Transverse colon (tissue), 4 donors: ENCODE results near the gene HMGCS2. TPM values are rescaled to one million over a fixed set of nuclear protein-coding genes. Genes with fewer than 3 reads are reported as not detected.

Experiments used
- DNase-seq: peaks from one replicate; pipeline ENCODE4 v3.0.0-alpha.2; 2019
- H3K27ac ChIP-seq, 4 donors: fragments of 200-600 bp; sonication (generic); 2 replicates each; pipeline ENCODE4 v1.5.1; 2016 to 2018; ENCODE audit warnings: inconsistent platforms in 4 of 4
- H3K27me3 ChIP-seq: fragments of 200-600 bp; sonication (generic); 2 replicates; pipeline ENCODE4 v1.5.1; 2017; ENCODE audit warnings: inconsistent platforms
- H3K36me3 ChIP-seq, 4 donors: fragments of 200-600 bp; sonication (generic); 2 replicates each; pipeline ENCODE4 v1.5.1; 2017 to 2019; ENCODE audit warnings: inconsistent platforms in 4 of 4
- H3K4me1 ChIP-seq, 4 donors: fragments of 200-600 bp; sonication (generic); 2 replicates each; pipeline ENCODE4 v1.5.1; 2017 to 2020; ENCODE audit warnings: inconsistent platforms in 4 of 4
- H3K4me3 ChIP-seq, 4 donors: fragments of 200-600 bp; sonication (generic); 1 replicate in 1 of 4; 2 replicates in 3 of 4; pipeline versions ENCODE4 v1.5.1 to v1.6.1; 2017 to 2019; ENCODE audit warnings: inconsistent platforms in 4 of 4
- H3K9me3 ChIP-seq, 2 donors: fragments of 200-600 bp; sonication (generic); 2 replicates each; pipeline ENCODE4 v1.5.1; 2017 to 2019; ENCODE audit warnings: inconsistent platforms in 2 of 2
- EP300 ChIP-seq: sonication (generic); formaldehyde crosslinking; IDR thresholded peaks from one replicate; pipeline ENCODE4 v1.6.1; 2017; ENCODE audit warnings: antibody characterized with exemption, low read depth
- POLR2A ChIP-seq: fragments of 450-650 bp; IDR thresholded peaks from one replicate; pipeline ENCODE4 v1.6.1; 2016; ENCODE audit warnings: antibody characterized with exemption, mild to moderate bottlenecking, moderate library complexity
- POLR2AphosphoS5 ChIP-seq, 3 donors: sonication (generic); formaldehyde crosslinking; IDR thresholded peaks; one replicate each; pipeline ENCODE4 v1.6.1; 2016; ENCODE audit warnings: antibody characterized with exemption in 3 of 3
- WGBS, 2 donors: methylation state at CpG; one replicate each; pipeline ENCODE4 v1.1.5; 2018; ENCODE audit warnings: low coverage in 1 of 2; 5-methylcytosine and 5-hydroxymethylcytosine counted together
- in situ Hi-C, 4 donors: fragments of 200-750 bp; cut with MboI; loops; one replicate each; pipeline versions ENCODE4 v1.15.0 to v1.15.1; 2017; ENCODE audit warnings: low sequenced_read_pairs in 3 of 4, low pct_ligation_motif_present in 1 of 4, low pct_unique_long_range_greater_than_20kb in 1 of 4
- intact Hi-C: fragments of 100-400 bp; cut with DNase I; formaldehyde crosslinking; loops from one replicate; pipeline ENCODE4 v1.15.1; 2023; ENCODE audit warnings: low total_unique reads
- total RNA-seq, 4 donors: library from RNA; depleted of rRNA; stranded (reverse); fragments of >200 nt; gene quantifications; one replicate each; pipeline ENCODE4 v1.1.0, GENCODE V29; 2016
- TF ChIP-seq, protein P1 (sequence below), 5 experiments: fragments of 200-600 bp in 3 of 5; fragments of 450-650 bp in 2 of 5; sonication (generic) in 3 of 5; IDR thresholded peaks; 1 replicate in 2 of 5; 2 replicates in 3 of 5; pipeline ENCODE4 v1.5.1; 2016 to 2017; ENCODE audit warnings: antibody characterized with exemption in 5 of 5, inconsistent platforms in 3 of 5, mild to moderate bottlenecking in 2 of 5, moderate library complexity in 1 of 5

HMGCS2 gene
- total RNA-seq, 4 donors from 2014 or later: 24.7 to 1,050 (median 278) TPM

DNA sequence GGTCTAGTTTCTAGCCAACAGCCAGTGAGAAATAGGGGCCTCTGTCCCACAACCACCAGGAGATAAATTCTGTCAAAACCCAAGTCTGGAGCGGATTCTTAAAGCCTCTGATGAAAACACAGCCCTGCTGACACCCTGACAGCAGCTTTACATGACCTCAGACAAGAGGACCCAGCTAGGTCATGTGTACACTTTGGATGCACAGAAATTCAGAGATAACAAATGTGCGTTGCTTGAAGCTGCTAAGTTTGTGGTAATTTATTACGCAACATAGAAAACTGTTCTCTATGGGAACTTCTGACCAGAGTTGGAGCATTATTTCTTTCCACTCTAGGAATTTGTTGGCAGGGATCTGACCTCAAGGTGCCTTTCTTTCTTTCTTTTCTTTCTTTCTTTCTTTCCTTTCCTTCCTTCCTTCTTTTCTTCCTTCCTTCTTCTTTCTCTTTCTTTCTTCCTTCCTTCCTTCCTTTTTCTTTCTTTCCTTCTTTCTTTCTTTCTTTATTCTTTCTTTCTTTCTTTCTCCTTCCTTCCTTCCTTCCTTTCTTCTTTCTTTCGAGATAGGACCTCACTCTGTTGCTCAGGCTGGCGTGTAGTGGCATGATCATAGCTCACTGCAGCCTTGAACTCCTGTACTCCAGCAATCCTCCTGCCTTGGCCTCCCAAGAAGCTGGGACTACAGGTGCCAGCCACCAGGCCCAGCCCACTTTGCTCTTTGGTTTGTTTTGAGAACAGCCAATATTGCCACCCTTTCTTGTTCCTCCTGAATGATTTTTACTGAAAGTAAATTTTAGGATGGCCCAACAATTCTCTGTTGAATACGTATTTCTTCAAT, 14.9 kb upstream of the HMGCS2 start:
- Histone ChIP-seq H3K27me3 (no peaks in the 10 kb centered on the region), H3K4me3 (no peak overlapping the region), H3K4me1 (peaks cover 23 to 82% (median 46%) of the 10 kb centered on the region in 4 donors), H3K36me3 (no peaks in the 10 kb centered on the region), H3K27ac (peak overlapping the region; percentile 38 to 69 (median 54)), H3K9me3 (no peaks in the 10 kb centered on the region)
- in situ Hi-C loops (no loop called here), intact Hi-C loops (no loop called here)
- TF ChIP-seq POLR2AphosphoS5 (IDR thresholded peaks at IDR 0.05) (no peak), POLR2A (no peak), EP300 (no peak)
- TF ChIP-seq, protein P1, sequence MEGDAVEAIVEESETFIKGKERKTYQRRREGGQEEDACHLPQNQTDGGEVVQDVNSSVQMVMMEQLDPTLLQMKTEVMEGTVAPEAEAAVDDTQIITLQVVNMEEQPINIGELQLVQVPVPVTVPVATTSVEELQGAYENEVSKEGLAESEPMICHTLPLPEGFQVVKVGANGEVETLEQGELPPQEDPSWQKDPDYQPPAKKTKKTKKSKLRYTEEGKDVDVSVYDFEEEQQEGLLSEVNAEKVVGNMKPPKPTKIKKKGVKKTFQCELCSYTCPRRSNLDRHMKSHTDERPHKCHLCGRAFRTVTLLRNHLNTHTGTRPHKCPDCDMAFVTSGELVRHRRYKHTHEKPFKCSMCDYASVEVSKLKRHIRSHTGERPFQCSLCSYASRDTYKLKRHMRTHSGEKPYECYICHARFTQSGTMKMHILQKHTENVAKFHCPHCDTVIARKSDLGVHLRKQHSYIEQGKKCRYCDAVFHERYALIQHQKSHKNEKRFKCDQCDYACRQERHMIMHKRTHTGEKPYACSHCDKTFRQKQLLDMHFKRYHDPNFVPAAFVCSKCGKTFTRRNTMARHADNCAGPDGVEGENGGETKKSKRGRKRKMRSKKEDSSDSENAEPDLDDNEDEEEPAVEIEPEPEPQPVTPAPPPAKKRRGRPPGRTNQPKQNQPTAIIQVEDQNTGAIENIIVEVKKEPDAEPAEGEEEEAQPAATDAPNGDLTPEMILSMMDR (IDR thresholded peaks at IDR 0.05): no peak
- 70 to 71% methylated on average over 4 to 6 of the region's 6 CpGs for WGBS, 2 donors
- no peak for DNase-seq

DNA sequence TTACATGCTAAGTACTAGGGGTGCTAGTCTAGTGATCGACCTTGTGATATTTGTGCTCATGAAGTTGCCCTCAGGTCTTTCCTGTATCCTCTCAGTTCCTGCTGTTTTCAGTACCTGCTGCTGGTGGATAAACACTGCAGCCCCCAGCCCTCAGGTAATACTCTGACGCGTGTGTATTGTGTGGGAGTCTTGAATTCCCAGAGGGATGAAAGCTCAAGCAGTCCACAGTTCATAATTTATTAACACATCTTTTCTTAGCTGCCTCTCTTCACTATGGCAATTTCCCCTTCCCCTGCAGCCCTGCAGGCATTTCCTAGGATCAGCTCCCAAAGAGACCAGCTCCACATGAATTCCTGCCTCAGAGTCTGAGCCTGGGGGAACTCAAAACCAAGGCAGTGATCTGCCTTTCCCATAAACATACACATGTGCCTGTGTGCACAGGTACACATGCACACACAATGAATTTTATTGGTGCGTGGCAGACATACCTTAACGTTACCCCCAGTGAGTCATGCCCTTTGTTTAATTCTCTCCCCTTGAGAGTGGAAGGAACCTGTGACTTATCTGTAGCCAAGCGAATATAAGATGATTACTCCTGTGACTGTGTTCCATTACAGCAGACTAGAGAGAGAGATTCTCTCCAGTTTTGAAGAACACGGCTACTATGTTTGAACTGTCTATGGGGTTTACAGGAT, 14.1 kb upstream of the HMGCS2 start:
- in situ Hi-C loops (no loop called here), intact Hi-C loops (no loop called here)
- H3K9me3 ChIP-seq: no peaks in the 10 kb centered on the region
- TF ChIP-seq EP300 (no peak), POLR2AphosphoS5 (IDR thresholded peaks at IDR 0.05) (no peak), POLR2A (no peak)
- TF ChIP-seq, protein P1 (IDR thresholded peaks at IDR 0.05): no peak
- no peak overlapping the region for H3K4me3 ChIP-seq
- peaks cover 23 to 74% (median 42%) of the 10 kb centered on the region in 4 donors for H3K4me1 ChIP-seq
- peak overlapping the region in 2 of 4 donors; percentile 18 to 66 for H3K27ac ChIP-seq
- 56 to 71% methylated on average over 3 to 7 of the region's 7 CpGs for WGBS, 2 donors
- no peak for DNase-seq
- no peaks in the 10 kb centered on the region for H3K36me3 ChIP-seq
- H3K27me3 ChIP-seq: no peaks in the 10 kb centered on the region

DNA sequence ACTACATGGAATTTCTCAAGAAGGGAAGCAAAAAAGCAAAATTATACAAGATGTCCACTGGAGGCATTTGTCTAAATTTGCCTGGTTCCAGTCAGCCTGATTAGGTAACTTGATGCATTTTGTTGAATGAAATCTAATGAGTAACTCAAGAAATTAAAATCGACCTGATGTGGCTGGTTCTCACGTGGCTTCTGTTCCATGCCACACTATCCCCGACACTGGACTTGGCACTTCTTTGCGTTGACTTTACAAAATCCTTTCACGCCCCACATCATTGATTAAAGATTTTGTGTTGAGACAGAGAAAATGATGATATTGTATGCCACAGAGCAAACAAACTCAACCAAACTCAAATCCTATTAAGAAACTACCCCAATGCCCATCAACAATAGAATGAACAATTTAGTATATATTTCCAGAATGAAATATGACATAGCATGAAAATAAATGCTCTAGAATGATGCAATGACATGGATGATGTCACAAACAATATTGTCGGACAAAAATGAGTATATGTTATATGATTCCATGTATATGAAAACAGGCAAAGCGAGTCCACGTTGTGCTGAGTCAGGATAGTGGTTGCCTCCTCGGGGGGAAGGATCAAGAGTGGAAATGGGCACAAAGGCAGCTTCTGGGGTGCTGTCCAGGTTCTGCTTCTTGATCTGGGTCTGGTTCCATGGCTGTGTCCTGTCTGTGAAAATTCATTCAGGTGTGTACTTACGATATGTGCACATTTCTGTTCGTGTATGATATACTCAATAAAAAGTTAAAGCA, 12.9 kb upstream of the HMGCS2 start:
- intact Hi-C loops (no loop called here), in situ Hi-C loops (no loop called here)
- no peak for DNase-seq
- Histone ChIP-seq H3K36me3 (no peaks in the 10 kb centered on the region), H3K4me1 (peaks cover 23 to 64% (median 37%) of the 10 kb centered on the region in 4 donors), H3K9me3 (no peaks in the 10 kb centered on the region), H3K4me3 (no peak overlapping the region), H3K27ac (peak overlapping the region in 2 of 4 donors; percentile 77 to 86), H3K27me3 (no peaks in the 10 kb centered on the region)
- 90 to 93% methylated on average over 7 to 11 of the region's 11 CpGs for WGBS, 2 donors
- TF ChIP-seq POLR2A (no peak), EP300 (no peak), POLR2AphosphoS5 (IDR thresholded peaks at IDR 0.05) (no peak)
- TF ChIP-seq, protein P1 (IDR thresholded peaks at IDR 0.05): no peak
